ENCODE results near the gene IRAK4. TPM values are rescaled to one million over a fixed set of nuclear protein-coding genes. Genes with fewer than 3 reads are reported as not detected.
"Not testable (repeated sequence)": the region's sequence is repeated elsewhere in the genome, so short reads cannot be mapped to it uniquely, and the experiment has no call there.

Gene IRAK4
- total RNA-seq (2014; rRNA removed; shearing (Covaris generic)) = 22.3 and 22.9 TPM in 2 replicates
- polyA plus RNA-seq (2015; cell fraction: cytosol; rRNA removed) = 12.7 and 23.9 TPM in 2 replicates
- 81.8 and 88.3 TPM in 2 replicates for polyA plus RNA-seq (2015; cell fraction: nucleus; rRNA removed)

- in situ Hi-C loops (cut with HindIII; ENCODE audit: low pct_unique_long_range_greater_than_20kb, low sequenced_read_pairs) = no loop called here
Observed at GRCh38 chr12:43758728-43759563, at the start of gene IRAK4, which contains the start of gene PUS7L. Gene IRAK4, plus strand, starts transcription at chr12:43758951. Its CDS starts 9,161 bp downstream, at chr12:43768112. Gene PUS7L, minus strand, starts transcription at chr12:43758790. Its CDS starts 3,545 bp downstream, at chr12:43755245.

DNA sequence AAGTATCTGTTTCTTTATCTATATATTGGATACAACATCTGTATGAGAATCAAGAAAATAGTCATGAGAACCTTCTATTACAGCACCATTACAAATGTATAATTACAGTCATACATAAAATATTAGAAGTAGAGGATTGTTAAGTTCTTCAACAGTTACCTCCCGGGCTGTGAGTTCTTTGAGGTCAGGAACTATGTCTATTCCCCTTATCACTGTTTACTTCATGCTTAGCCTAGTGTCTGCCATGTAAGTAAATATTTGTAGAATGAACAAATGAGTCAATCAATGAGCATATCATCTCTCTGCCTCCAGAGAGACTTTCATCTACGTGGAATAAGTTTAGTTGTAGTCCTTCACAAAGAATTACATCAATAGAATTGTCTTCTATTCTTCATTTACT is 47.4 kb upstream of the IRAK4 start:
- in situ Hi-C loops (cut with HindIII; ENCODE audit: low pct_unique_long_range_greater_than_20kb, low sequenced_read_pairs) = no loop called here
- DNase-seq (ENCODE audit: low read depth, low spot score) = no peak

More at GRCh38 chr12:43758728-43759563, at the start of gene IRAK4, which contains the start of gene PUS7L:
- peak; percentile 98 for DNase-seq (ENCODE audit: low read depth, low spot score)

DNA sequence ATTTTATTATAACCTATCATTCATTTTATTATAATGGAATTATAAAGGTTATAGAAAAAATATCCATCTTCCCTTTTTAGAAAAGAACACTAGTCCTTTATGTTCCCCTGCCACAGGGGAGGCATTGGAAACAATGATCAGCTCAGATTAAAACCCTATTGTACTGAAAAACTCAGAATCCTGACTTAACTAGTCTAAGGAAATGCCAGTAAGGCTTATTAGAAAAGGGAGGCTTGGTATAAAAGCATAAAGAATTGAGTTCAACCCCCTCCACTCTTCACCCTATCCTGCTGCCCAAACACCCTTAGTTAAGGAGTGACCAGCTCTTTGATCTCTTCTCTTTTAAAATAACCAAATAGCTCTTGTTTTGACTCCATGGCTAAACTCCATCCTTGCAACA is 36.1 kb upstream of the IRAK4 start:
- DNase-seq (ENCODE audit: low read depth, low spot score) = no peak
- in situ Hi-C loops (cut with HindIII; ENCODE audit: low pct_unique_long_range_greater_than_20kb, low sequenced_read_pairs) = no loop called here

- in situ Hi-C loops (cut with HindIII; ENCODE audit: low pct_unique_long_range_greater_than_20kb, low sequenced_read_pairs) = no loop called here
Observed at GRCh38 chr12:43723134-43723533, 35.6 kb upstream of the IRAK4 start.

DNA sequence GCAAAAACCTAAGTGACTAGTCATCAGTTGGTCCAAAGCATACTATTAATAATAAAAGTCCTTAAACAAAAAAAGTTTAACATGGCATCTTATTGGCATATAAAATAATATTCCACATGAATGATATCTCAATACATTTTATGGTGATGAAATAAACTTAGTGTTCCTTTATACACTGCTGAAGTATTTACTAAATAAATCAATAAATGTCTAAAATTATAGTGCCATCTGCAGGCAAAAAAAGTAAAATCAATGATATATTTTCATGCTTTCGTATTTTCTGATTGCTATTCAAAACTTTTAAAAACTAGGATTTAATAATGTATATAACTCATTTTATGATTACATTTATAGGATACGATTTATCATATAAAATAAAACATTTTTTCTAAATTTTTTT is 30.6 kb upstream of the IRAK4 start:
- in situ Hi-C loops (cut with HindIII; ENCODE audit: low pct_unique_long_range_greater_than_20kb, low sequenced_read_pairs) = no loop called here
- DNase-seq (ENCODE audit: low read depth, low spot score) = peak; percentile 42

More at GRCh38 chr12:43723134-43723533, 35.6 kb upstream of the IRAK4 start:
- DNase-seq (ENCODE audit: low read depth, low spot score) = no peak

DNA sequence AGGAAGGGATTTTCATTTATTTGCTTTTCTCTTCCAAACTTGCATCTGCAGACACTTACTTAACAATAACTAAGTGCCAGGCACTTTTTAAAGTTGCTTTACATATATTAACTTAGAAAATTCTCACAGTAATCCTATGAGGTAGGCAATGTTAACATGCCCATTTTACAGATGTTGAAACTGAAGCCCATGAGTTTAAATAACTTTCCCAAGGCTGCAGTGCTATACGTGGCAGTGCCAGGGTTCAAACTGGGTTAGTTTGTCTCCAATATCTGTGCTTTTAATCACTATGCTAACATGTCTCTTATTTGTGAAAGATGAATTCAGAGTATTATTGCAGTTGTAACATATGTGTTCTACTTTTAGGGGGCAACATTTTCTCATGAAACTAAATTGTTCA is 30.1 kb upstream of the IRAK4 start:
- in situ Hi-C loops (cut with HindIII; ENCODE audit: low pct_unique_long_range_greater_than_20kb, low sequenced_read_pairs) = no loop called here
- no peak for DNase-seq (ENCODE audit: low read depth, low spot score)

GRCh38 chr12:43730283-43730682 is 28.5 kb upstream of the IRAK4 start:
- no peak for DNase-seq (ENCODE audit: low read depth, low spot score)
- in situ Hi-C loops (cut with HindIII; ENCODE audit: low pct_unique_long_range_greater_than_20kb, low sequenced_read_pairs) = no loop called here

- DNase-seq (ENCODE audit: low read depth, low spot score) = no peak
- in situ Hi-C loops (cut with HindIII; ENCODE audit: low pct_unique_long_range_greater_than_20kb, low sequenced_read_pairs) = no loop called here
Observed at GRCh38 chr12:43733687-43734086, 25.1 kb upstream of the IRAK4 start.

DNA sequence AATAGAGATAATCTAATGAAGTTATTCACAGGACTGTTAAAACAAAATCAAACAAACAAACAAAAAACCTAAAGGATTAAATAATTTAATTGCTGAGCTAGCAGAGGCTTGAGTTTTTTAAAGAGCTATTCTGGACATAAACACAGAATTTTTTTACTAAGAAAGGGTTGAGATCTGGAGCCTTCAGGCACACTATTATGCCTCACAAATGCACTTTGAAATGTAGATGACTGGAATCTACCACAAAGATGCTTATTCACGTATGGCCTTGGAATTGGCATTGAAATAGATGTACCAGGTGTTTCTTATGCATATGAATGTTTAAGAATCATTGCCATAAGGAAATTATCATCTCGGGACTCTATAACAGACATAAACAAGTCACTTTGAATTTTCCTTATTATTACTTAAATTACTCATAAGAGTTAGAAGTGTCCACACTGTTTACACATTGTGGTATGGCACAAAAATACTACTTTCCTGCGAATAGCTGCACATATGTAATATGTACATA is 21.8 kb upstream of the IRAK4 start:
- in situ Hi-C loops (cut with HindIII; ENCODE audit: low pct_unique_long_range_greater_than_20kb, low sequenced_read_pairs) = no loop called here
- no peak for DNase-seq (ENCODE audit: low read depth, low spot score)

DNA sequence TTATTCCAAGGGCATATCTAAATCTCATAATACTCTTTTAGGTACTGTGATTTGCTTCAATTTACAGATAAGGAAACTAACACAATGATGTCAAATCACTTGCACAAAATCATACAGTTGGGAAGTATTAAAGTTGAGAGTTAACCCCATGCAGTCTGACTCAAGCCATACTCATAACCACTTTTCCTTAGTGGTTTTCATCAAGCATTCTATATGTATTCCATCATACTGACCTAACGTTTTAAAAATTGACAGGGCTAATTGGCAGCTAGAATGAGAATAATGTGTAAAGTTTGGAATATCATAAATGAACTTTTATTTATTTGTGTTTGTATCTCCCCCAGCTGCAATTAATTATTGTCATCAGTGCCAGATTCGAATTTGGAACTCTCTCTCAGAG is 21.1 kb upstream of the IRAK4 start:
- no peak for DNase-seq (ENCODE audit: low read depth, low spot score)

DNA sequence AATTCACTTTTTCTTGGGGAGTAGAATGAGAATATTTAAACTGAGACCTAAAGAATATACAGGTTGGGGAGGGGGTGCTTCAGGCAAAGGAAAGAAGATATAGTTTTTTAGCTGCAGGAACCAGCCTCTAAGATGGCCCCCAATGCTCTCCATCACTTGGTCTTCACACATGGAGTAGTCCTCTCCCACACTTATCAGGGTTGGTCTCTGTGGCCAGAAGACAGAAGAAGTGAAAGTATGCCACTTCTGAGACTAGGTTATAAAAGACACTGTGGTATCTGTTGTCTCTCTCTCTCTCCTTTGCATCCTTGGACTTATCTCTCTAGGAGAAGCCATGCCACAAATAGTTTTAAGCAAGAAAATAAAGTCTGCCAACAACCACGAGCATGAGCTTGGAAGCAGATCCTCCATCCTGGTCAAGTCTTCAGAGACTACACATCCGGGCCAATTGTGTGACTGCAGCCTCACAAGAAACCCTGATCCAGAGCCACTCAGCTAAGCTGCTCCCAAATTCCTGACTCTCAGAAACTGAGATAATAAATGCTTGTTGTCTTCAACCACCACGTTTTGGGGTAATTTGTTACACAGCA is 18.1 kb upstream of the IRAK4 start:
- no peak for DNase-seq (ENCODE audit: low read depth, low spot score)
- in situ Hi-C loops (cut with HindIII; ENCODE audit: low pct_unique_long_range_greater_than_20kb, low sequenced_read_pairs) = no loop called here

More for the DNA sequence above, 21.1 kb upstream of the IRAK4 start:
- in situ Hi-C loops (cut with HindIII; ENCODE audit: low pct_unique_long_range_greater_than_20kb, low sequenced_read_pairs) = no loop called here

DNA sequence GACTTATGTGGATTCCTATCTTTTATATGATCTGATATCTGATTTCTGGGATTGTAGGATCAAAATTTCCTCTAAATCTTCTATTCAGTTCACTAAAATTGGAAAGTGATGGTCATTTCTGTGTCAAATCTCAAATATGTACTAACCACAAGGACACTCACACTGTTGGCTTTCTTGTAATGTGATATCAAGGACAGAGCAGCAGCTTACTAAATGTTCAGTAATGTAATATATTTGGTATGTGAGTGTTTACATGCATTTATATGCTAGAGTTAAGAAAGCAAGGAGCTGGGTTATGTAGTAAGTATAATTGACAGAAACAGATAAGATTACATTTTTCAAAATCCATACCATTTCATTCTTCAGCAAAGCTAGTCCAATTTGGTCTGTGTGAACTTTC is 16.6 kb upstream of the IRAK4 start:
- in situ Hi-C loops (cut with HindIII; ENCODE audit: low pct_unique_long_range_greater_than_20kb, low sequenced_read_pairs) = no loop called here
- DNase-seq (ENCODE audit: low read depth, low spot score) = no peak

DNA sequence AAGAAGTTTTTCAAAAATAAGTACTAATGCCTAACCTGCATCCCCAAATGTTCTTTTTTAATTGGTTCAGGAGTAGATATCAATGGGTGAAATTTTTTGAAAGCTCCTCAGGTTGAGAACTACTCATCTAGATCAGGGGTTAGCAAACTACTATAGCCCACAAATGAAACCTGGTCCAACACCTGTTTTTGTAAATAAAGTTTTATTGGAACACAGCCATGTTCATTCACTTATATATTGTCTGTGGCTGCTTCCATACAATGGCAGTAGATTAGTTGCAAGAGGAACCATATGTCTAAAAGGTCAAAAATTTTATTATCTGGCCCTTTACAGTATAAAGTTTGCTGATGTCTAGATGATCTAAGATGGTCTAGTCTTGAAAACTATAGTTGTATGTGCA is 13.9 kb upstream of the IRAK4 start:
- in situ Hi-C loops (cut with HindIII; ENCODE audit: low pct_unique_long_range_greater_than_20kb, low sequenced_read_pairs) = no loop called here
- no peak for DNase-seq (ENCODE audit: low read depth, low spot score)

GRCh38 chr12:43749016-43749415 is 9.7 kb upstream of the IRAK4 start:
- DNase-seq (ENCODE audit: low read depth, low spot score) = no peak
- in situ Hi-C loops (cut with HindIII; ENCODE audit: low pct_unique_long_range_greater_than_20kb, low sequenced_read_pairs) = no loop called here

GRCh38 chr12:43750814-43751213 is 7.9 kb upstream of the IRAK4 start:
- in situ Hi-C loops (cut with HindIII; ENCODE audit: low pct_unique_long_range_greater_than_20kb, low sequenced_read_pairs) = no loop called here
- DNase-seq (ENCODE audit: low read depth, low spot score) = no peak

DNA sequence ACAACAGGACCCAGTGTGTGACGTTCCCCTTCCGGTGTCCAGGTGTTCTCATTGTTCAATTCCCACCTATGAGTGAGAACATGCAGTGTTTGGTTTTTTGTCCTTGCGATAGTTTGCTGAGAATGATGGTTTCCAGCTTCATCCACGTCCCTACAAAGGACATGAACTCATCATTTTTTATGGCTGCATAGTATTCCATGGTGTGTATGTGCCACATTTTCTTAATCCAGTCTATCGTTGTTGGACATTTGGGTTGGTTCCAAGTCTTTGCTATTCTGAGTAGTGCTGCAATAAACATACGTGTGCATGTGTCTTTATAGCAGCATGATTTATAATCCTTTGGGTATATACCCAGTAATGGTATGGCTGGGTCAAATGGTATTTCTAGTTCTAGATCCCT is 7.4 kb upstream of the IRAK4 start:
- DNase-seq (ENCODE audit: low read depth, low spot score); in situ Hi-C loops (cut with HindIII; ENCODE audit: low pct_unique_long_range_greater_than_20kb, low sequenced_read_pairs): not testable (repeated sequence)

DNA sequence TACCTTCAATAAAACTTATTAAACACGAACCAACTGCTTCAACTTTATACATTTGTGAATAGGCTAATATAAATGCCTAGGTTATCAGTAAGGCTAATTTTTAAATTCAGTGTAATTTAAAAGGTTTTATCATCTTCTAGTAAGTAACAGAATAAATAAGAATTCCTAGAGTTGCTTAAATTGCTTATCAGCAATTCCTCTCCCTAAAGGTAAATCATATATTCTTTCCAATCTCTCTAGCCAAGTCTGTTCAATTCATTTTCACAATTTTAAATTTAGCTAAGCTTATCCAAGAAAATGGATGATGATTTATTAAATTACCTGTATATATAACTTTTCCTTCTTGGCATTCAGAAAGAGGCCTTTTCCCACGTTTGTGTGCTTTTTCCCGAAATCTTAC is 4.7 kb upstream of the IRAK4 start:
- in situ Hi-C loops (cut with HindIII; ENCODE audit: low pct_unique_long_range_greater_than_20kb, low sequenced_read_pairs) = no loop called here
- DNase-seq (ENCODE audit: low read depth, low spot score) = no peak

GRCh38 chr12:43758247-43758727 is 464 bp upstream of the IRAK4 start:
- no peak for DNase-seq (ENCODE audit: low read depth, low spot score)

More at GRCh38 chr12:43758247-43758727, 464 bp upstream of the IRAK4 start:
- in situ Hi-C loops (cut with HindIII; ENCODE audit: low pct_unique_long_range_greater_than_20kb, low sequenced_read_pairs) = no loop called here

Measured in SK-MEL-5 (cell line).